ENCODE measurements around the gene SDHD.

DNA sequence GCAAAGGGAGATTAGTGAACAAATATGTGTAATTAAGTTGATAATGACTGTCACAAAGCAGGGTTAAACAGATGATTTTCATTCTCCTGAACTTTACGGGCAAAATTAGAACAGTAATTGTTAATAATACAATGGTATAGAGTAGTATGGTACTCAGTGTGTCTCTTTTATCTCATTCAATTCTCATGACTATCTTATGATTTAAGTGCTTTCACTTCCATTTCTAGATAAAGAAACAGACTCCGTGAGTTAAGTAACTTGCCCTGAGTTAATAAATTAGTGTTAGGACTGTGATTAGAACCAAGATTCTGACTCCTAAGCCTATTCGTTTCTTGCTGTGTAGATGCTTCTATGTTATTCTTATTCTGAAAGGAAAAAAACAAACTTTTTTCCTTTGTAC lies 34.9 kb upstream of the SDHD start:
- TF ChIP-seq, protein P1, sequence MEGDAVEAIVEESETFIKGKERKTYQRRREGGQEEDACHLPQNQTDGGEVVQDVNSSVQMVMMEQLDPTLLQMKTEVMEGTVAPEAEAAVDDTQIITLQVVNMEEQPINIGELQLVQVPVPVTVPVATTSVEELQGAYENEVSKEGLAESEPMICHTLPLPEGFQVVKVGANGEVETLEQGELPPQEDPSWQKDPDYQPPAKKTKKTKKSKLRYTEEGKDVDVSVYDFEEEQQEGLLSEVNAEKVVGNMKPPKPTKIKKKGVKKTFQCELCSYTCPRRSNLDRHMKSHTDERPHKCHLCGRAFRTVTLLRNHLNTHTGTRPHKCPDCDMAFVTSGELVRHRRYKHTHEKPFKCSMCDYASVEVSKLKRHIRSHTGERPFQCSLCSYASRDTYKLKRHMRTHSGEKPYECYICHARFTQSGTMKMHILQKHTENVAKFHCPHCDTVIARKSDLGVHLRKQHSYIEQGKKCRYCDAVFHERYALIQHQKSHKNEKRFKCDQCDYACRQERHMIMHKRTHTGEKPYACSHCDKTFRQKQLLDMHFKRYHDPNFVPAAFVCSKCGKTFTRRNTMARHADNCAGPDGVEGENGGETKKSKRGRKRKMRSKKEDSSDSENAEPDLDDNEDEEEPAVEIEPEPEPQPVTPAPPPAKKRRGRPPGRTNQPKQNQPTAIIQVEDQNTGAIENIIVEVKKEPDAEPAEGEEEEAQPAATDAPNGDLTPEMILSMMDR (IDR thresholded peaks at IDR 0.05; ENCODE audit: poor library complexity): no peak
- TF ChIP-seq EZH2phosphoT487 (IDR thresholded peaks at IDR 0.05; ENCODE audit: low read depth, severe bottlenecking, unreplicated experiment): no peak

Data from hepatocyte (in vitro differentiated cells).